GM19099 (cell line): ENCODE data around the gene RBMS3.

Source experiments
- POLR2A ChIP-seq: IDR thresholded peaks from 3 replicates; pipeline ENCODE4 v1.6.1; 2011; ENCODE audit warnings: low read depth; ENCODE audit not compliant: insufficient read length; ENCODE audit errors: extremely low read depth

RBMS3 gene

DNA sequence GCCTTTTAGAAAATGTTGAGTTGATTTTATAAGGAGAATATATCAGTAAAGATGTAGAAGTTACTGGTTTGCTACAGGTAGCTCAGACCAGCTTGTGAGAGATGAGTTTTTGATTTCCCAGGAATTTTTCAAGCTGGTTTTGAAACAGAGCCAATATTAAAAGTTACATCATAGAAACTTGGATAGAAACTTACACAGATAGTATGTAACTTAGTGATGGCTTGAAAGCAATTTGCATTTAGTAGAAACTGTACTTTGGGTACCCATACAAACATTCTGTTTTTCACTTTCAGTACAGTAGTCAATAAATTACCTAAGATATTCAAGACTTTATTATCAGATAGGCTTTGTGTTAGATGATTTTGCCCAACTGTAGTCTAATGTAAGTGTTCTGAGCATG is 93.4 kb downstream of the RBMS3 start:
- TF ChIP-seq POLR2A, result no peak

DNA sequence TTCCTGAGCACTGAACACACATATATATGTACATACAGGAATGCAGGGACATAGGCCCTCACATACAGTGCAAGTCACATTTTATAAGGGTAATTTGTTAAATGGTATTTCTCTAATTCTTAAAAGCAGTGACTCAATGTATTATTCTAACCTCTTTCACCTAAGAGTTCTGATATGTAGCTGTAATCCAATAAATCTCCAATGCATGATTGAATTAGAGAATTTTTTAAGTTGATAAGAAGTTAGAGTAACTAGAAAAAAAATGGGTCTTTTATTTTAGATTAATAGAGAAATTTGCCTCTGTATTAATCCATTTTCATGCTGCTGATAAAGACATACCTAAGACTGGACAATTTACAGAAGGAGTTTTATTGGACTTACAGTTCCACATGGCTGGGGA is 98.2 kb downstream of the RBMS3 start:
- no peak for TF ChIP-seq POLR2A

DNA sequence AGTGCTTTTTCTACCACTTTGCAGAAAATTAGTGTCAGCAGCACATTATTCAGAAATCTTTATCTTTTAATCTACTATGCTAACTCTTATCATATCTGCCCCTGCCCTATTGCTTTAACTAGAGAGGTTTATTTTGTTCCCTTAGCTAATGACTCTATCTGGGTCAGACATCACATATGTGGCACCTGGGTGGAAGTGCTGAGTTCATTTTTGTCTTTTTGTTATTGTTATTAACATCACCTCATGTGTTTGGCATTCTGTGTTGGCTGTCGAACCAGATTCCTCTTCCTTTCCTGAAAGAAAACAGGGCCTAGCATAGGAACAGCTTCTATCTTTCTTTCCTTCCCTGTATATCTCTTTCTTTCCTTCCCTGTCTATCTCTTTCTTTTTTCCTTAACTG is 100.7 kb downstream of the RBMS3 start:
- no peak for TF ChIP-seq POLR2A

DNA sequence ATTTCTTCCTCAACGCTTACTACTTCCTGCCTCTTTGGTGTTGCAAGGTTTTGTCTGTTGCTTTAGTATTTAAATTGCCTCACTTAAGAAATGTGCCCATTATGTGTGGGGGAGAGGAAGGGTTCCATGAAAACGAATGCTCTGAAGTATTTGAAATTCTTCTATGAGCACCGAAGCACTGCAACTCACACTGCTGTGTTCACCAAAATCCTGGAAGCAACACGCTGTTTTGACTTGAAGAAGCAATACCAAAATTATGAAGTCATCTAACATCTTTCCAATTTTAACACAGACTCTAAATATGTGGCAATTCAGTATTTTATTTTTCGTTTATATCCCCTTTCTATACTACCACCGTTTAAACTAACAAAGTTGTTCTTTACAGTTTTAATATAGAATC is 101.5 kb downstream of the RBMS3 start:
- no peak for TF ChIP-seq POLR2A

DNA sequence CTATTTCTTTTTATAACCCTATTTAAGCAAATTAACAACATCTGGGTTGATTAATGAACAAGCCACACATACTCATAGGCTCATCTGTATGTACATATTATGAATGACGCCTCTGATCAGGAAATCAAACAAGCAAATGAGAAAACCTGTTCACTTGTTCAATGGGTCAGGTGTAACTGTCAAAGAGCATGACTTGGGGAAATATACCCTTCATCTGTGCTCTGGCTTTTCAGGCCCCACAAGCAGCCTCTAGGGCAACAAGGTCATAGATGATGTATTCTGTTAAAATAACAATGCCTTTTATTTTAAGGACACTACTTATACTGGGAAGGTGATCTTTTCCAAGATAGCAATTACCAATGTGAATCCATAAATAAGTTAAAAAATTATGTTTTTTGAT is 102.0 kb downstream of the RBMS3 start:
- TF ChIP-seq POLR2A, result no peak

DNA sequence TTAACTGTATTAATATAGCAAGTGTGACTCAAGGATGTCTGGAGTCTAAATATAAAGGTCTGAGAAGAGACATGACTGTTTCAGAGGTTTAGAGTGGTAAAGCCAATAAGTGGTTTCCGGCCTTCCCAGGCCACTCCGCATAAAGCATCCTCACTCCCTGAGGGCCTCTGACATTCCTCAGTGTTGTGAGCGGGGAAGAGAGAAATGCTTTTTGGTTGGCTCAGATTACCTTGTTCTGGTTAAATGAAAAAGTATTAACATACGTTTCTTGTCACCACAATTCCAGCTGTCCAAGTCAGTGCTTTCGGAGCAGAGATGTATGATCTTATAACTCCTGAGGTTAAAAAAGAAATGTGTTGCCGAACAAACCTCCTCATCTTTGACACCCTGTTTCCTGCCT is 103.8 kb downstream of the RBMS3 start:
- TF ChIP-seq POLR2A, result no peak

DNA sequence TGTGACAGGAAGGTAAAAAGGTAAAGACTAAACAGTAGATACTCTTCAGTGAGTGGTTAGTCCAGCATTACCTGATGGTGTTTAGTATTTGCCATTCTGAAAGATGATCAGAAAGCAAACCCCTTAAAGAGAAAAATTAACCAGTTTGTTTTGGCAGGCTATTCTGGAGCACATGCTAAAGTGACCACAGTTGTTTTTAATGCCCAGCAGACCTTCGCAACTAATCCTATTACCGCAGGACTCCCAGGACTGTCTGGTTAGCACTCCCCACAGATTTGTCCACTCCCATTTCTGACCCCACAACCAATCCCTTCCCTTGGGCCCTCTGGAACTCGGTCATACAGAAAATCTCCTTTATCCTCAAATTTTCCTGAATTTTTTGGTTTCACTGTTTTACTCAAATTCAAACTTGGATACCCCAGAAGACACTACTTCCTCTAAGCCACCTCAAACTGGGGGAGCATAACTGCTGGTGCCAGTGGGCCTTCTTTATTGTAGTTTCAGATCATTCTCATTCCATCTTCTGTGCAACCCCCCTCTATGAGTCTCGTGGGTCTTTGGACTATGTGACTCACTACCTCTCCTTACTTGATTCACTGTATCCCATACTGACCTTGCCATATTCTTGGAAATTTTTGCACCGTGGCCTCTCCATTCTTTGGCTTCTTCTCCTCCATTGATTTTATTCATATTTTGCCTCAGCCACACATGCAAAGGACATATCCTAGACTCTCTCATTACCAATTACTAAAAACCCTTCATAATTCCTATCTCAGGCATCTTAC is 104.4 kb downstream of the RBMS3 start:
- TF ChIP-seq POLR2A, result no peak

DNA sequence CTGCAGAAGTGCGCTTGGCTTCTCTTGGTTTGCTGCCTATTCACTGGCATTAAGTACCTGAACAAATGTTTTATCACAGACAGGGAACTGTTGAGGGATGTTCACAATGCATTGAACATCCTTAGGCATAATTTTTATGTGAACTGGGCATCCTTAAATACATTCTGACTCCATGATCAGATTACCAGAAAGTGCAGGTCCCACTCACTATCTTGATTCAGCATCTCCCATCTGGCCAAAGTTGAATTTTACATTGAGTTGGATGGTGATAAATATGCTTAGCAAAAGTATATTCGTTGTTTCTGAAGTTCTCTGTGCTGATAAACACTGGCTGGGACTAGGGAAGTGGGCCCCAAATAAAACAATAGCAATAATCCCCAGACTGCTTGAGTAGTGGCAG is 108.5 kb downstream of the RBMS3 start:
- TF ChIP-seq POLR2A, result no peak

DNA sequence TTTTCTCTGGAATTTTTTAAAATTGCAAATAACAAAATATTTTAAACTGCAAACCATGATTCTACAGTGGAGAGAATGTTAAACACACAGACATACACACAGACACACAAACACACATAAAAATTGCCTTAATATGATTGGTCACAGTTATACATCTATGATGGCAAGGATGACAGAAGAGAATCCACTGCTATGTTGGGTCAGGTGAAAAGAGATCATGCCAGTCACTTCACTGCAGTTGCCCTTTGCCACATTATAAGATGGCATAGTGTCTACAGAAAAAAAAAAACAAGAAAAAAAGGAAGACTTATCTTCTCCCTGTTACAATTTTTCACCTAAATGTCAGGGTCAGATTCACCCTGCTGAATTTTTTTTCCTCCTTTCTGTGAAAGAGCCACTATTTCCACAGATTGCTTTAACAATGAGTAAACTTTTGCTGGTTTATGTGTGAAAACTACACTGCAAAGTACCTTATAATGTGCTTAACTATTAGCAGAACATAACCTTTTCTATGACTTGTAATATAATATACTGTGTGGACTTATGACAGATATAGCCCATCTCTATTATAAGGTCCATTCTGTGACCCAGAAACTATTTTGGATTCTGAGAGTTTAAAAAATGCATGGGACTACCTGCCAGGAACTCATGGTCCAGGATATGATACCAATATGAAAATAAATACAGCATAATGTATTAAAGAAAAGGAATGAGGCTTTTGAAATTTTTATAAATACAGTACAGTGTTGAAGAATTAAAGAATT is 111.9 kb downstream of the RBMS3 start:
- no peak for TF ChIP-seq POLR2A

DNA sequence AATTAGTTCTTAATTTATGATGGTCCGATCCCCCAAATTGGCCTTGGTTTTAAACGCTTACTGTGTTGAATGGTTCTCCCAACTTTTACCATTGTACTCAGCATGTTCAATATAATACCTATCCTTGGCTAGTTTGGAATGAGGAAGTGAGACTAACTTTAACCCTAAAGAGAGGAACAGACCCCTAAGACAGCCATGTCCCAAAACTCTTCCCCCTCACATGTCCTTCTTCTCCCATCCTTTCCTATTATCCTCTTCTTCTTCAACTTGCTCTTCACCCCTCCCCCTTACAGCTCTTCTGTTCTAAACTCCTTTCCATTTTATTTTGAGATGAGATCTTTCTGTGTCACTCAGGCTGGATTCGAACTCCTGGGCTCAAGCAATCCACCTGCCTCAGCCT is 116.5 kb downstream of the RBMS3 start:
- TF ChIP-seq POLR2A, result no peak

DNA sequence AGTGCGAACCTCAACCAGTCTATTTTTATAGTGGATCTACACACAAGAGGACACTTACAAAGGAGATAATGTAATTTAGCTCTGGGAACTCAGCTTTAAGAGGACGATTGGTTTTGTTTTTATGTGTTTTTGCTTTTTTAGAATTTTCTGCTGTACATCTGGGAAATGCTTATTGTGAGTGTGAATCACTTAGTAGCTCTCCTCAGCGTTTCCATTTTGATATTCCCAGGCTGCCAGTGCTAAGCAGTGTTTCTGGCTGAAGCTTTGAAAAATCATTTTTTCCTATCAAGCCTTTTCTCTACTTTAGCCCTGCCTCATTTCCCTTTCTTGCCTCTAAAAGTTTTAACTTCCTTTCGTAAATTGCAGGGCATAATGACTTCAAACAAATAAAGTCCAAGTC is 117.9 kb downstream of the RBMS3 start:
- no peak for TF ChIP-seq POLR2A

DNA sequence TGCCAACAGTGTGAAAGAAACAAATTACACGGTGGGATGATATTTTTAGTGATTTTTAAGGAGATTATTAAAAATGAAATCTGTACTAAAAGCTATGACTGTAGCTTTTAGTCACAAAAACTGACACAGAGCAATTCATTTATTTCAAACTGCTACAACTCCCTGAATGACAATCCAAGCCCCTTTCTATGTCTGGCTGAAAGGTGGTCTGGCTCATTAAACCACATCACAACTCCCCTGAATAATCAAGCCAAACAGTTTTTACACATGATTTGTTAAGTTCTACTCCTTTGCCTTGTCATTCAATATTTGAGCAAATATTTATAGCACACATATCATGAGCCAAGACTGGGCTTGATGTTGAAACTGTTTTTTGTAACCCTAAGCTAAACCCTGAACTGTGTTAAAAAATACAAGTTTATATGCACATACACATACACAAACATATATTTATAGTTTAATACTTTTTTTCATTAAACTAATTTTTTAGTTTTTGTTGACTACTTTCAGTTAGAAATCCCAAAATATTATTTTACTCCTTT is 125.5 kb downstream of the RBMS3 start:
- TF ChIP-seq POLR2A, result no peak

DNA sequence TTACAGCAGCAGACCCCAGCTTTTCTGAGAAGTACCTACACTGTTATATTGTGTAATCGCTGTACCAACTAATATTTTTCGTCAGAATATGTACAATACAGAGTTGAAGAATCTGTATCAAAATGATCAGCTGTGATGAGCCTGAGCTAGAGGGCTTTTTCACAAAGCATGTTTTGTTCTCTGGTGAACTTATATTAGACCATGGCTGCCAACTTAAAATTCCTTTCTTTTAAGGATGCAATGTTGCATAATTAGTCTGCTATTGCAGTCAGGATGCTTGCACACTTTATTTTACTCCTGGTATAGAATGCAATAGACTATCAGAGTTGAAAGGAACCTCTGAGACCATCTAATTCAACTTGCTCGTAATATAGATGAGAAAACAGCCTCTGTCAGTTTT is 127.8 kb downstream of the RBMS3 start:
- TF ChIP-seq POLR2A, result no peak

DNA sequence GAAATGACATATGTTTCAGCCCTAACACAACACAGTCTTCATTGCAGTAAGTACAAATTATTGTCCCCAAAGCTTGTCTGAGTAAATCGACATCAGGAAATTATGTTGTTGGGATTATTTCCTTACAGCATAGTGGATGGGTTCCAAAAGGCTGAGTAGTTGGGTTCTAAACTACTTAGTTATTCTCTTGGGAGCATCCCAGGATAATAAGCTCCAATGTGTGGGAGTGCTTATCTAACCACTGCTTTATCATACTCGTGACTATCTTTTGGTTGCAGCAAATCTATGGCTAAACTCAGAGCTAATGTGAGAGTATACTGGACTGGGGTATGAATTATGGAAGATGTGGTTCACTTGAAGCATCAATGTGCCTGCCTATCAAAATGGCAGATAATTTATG is 128.5 kb downstream of the RBMS3 start:
- no peak for TF ChIP-seq POLR2A

DNA sequence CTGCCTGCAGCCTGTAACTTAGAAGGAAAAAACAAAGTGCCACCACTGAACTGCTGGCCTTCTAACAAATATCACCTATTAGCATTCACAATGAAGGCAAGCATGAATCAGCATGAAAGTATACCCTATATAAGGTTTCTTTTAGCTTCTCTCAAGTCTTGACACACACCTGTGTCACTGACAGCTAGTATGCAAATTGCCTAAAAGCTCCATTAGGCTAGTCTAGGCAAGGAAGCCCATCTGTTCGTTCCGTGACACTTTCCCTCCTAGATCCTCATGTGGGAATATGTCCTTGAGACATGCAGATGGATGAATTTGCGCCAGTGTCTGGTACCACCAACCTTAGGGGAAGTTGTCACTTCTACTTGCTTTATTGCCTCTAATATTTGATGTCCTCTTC is 129.3 kb downstream of the RBMS3 start:
- TF ChIP-seq POLR2A, result no peak

DNA sequence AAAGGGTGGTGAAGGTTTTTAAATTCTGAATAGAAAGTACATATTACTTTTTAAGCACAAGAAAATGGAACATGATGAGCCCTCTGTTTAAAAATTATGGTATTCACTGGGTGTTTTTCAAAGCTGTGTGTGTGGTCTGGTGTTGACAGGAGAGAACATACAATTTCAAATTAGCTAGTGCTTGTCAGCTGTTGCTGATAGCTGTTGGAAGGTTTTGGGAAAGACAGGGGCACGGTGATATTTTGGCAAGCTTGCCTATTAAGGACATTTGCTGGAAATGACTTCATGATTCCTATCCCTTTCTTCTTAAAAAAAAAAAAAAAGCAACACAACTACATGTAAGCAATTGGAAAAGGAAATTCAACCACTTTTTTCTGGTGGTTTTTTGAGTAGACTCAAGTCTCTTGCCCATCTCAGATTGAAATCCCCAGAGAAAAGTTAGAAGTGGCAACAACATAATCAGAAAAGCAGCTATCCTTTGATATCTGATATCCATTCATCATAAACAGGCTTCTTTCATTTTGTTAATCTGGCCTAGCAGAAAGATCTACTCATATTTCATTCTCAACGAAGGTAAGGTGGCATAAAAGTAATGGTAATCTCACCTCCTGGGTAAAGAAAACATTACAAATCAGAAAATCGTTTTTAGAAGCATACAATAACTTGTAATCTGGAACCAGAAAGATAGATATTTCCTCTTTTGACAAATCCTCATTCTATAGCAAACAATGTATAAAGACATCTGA is 130.0 kb downstream of the RBMS3 start:
- no peak for TF ChIP-seq POLR2A

DNA sequence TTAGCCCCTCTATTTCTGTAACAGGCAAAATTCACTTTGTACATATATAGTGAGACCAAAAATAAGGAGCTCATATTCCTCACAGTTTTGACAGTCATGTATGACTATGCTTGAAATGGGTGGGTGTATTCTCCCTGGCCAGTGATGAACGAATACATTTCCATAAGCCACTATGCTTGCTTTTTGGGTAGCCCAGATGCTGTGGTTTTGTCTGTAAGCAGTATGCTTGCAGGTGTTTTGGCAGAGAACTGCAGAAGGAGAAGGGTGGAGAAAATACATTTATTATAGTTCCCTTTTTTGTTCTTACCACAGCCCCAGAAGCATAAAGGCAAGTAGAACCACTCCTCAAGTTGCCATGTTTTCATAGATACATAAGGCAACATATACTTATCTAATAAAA is 131.2 kb downstream of the RBMS3 start:
- no peak for TF ChIP-seq POLR2A
